Uterus (tissue), 2 donors: Measurements from ENCODE around the gene MTG2.

ENCODE experiments used
- CTCF ChIP-seq, 4 experiments: fragments of 200-600 bp in 2 of 4; fragments of 450-650 bp in 2 of 4; sonication (generic) in 2 of 4; IDR thresholded peaks; one replicate each; pipeline ENCODE4 v1.5.1; 2016 to 2019; ENCODE audit warnings: antibody characterized with exemption in 4 of 4, mild to moderate bottlenecking in 2 of 4, moderate library complexity in 1 of 4
- POLR2A ChIP-seq, 2 donors: fragments of 450-650 bp; IDR thresholded peaks; one replicate each; pipeline ENCODE4 v1.6.1; 2016; ENCODE audit warnings: antibody characterized with exemption in 2 of 2, mild to moderate bottlenecking in 1 of 2, moderate library complexity in 1 of 2

- no peak for TF ChIP-seq CTCF (IDR thresholded peaks at IDR 0.05)
- TF ChIP-seq POLR2A (IDR thresholded peaks at IDR 0.05), result no peak
These were observed 28.4 kb downstream of the MTG2 start for GRCh38 chr20:62211216-62211615.
